ENCODE data around the gene CERT1. TPM values are rescaled to one million over a fixed set of nuclear protein-coding genes. Genes with fewer than 3 reads are reported as not detected.
A peak's percentile ranks its signal among the peaks of the same experiment; 100 is the strongest.

CERT1 gene
- total and polyA plus RNA-seq, 9 of the 15 experiments (the other 6 are each of a cell fraction or from before 2014, with no cell fraction given), result 3.4 to 24.7 (median 9.8) TPM

DNA sequence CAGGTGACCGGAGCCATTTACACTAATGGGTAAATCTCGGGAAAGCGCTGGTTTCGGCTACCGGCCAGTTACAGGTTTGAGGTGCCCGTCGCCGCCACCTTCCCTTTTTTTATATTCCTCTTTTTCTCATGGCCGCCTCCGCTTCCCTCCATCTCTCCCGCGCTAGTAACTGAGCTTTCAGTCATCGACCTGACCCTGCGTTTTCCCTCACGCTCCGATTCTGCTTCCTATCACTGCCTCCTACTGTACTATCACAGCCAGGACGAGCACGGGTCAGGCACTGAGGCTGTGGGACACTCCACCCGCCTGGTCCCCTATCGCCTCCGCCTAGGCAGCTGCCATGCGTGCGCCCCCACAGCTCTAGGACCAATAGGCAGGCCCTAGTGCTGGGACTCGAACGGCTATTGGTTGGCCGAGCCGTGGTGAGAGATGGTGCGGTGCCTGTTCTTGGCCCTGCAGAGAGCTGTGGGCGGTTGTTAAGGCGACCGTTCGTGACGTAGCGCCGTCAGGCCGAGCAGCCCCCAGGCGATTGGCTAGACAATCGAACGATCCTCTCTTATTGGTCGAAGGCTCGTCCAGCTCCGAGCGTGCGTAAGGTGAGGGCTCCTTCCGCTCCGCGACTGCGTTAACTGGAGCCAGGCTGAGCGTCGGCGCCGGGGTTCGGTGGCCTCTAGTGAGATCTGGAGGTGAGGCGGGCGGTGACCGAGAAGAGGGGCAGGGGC is 174.7 kb downstream of the CERT1 start, which contains the start of gene HMGCR (continued):
- TF ChIP-seq AFF1 (IDR thresholded peaks at IDR 0.05; ENCODE audit: low read depth in 1 of 2, partially characterized antibody in 2 of 2), result peak in 1 of 2 experiments; percentile 29
- TF ChIP-seq TEAD2 (tag; IDR thresholded peaks at IDR 0.05), result no peak
- TF ChIP-seq TEAD1 (CRISPR knock-in tag; IDR thresholded peaks at IDR 0.05), result peak in 1 of 2 experiments; percentile 68; a peak in 2 of 4 replicates
- TF ChIP-seq RREB1 (CRISPR knock-in tag; IDR thresholded peaks at IDR 0.05), result peak; percentile 89
- peak; percentile 46; the same call in 1 of the 2 replicates for TF ChIP-seq SMAD4 (CRISPR knock-in tag; conservative IDR thresholded peaks at IDR 0.05)
- 0 out of 2 replicates have a peak, but pooled peaks have one; percentile 41 for TF ChIP-seq RUNX1 (IDR thresholded peaks at IDR 0.05; ENCODE audit: low read depth)
